ENCODE measurements around the gene BIRC5.

Gene BIRC5

GRCh38 chr17:78268951-78269905, 55.2 kb downstream of the BIRC5 start:
- Histone ChIP-seq H3K36me3 (ENCODE audit: control insufficient read depth, low read length) (no peaks in the 10 kb centered on the region), H3K4me3 (ENCODE audit: low read length) (no peak overlapping the region), H3K4me1 (ENCODE audit: control insufficient read depth, low read length) (peaks cover 17% of the 10 kb centered on the region), H3K4me2 (ENCODE audit: low read length) (no peak overlapping the region), H3K9me2 (replicated peaks; ENCODE audit: control insufficient read depth, low read length) (no peaks in the 10 kb centered on the region), H3K79me2 (ENCODE audit: control insufficient read depth, low read length) (no peaks in the 10 kb centered on the region), H3K27ac (ENCODE audit: low read depth, low read length) (no peak overlapping the region), H3F3A (ENCODE audit: control insufficient read depth, insufficient read depth) (peaks cover 7% of the 10 kb centered on the region; the same call in 1 of the 2 replicates), H4K20me1 (ENCODE audit: control insufficient read depth, insufficient read depth, low read depth, low read length) (no peaks in the 10 kb centered on the region), H3K27me3 (ENCODE audit: control insufficient read depth, low read length) (peaks cover 10% of the 10 kb centered on the region; the same call in 1 of the 2 replicates), H3K9me3 (ENCODE audit: control insufficient read depth, insufficient read depth, low read length) (no peaks in the 10 kb centered on the region)
- TF ChIP-seq CTCF (IDR thresholded peaks at IDR 0.05; ENCODE audit: low read depth, low read length, poor library complexity, severe bottlenecking) (no peak), EZH2phosphoT487 (IDR thresholded peaks at IDR 0.05; ENCODE audit: borderline replicate concordance, low read length) (no peak)

DNA sequence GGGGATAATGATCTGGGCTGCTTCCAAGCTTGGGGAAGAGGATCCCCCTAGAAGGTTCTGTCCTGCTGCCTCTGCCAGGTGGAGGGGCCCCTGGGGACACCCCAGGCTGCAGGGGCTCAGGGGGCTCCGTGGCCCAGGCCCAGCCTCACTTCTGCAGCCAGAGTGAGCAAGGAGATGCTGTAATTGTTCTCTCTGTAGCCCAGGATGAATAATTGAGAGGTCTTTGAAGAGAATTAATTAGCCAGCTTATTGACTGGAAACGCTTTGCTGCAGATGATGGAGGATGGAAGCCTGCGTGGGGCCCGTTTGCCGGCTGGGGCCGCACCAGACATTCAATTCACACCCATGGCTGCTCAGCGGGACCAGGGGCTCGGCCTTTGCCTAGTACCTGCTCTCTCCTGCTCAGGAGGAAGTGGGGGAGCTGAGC, 55.9 kb downstream of the BIRC5 start:
- Histone ChIP-seq H3K79me2 (ENCODE audit: control insufficient read depth, low read length) (no peaks in the 10 kb centered on the region), H3K4me2 (ENCODE audit: low read length) (no peak overlapping the region), H3K9me3 (ENCODE audit: control insufficient read depth, insufficient read depth, low read length) (no peaks in the 10 kb centered on the region), H3K4me3 (ENCODE audit: low read length) (no peak overlapping the region), H3F3A (ENCODE audit: control insufficient read depth, insufficient read depth) (peaks cover 2% of the 10 kb centered on the region; the same call in 1 of the 2 replicates), H3K27me3 (ENCODE audit: control insufficient read depth, low read length) (peaks cover 10% of the 10 kb centered on the region; the same call in 1 of the 2 replicates), H3K27ac (ENCODE audit: low read depth, low read length) (no peak overlapping the region), H3K36me3 (ENCODE audit: control insufficient read depth, low read length) (no peaks in the 10 kb centered on the region), H3K4me1 (ENCODE audit: control insufficient read depth, low read length) (peaks cover 17% of the 10 kb centered on the region), H4K20me1 (ENCODE audit: control insufficient read depth, insufficient read depth, low read depth, low read length) (no peaks in the 10 kb centered on the region), H3K9me2 (replicated peaks; ENCODE audit: control insufficient read depth, low read length) (no peaks in the 10 kb centered on the region)
- TF ChIP-seq CTCF (IDR thresholded peaks at IDR 0.05; ENCODE audit: low read depth, low read length, poor library complexity, severe bottlenecking), result no peak
- no peak for TF ChIP-seq EZH2phosphoT487 (IDR thresholded peaks at IDR 0.05; ENCODE audit: borderline replicate concordance, low read length)

DNA sequence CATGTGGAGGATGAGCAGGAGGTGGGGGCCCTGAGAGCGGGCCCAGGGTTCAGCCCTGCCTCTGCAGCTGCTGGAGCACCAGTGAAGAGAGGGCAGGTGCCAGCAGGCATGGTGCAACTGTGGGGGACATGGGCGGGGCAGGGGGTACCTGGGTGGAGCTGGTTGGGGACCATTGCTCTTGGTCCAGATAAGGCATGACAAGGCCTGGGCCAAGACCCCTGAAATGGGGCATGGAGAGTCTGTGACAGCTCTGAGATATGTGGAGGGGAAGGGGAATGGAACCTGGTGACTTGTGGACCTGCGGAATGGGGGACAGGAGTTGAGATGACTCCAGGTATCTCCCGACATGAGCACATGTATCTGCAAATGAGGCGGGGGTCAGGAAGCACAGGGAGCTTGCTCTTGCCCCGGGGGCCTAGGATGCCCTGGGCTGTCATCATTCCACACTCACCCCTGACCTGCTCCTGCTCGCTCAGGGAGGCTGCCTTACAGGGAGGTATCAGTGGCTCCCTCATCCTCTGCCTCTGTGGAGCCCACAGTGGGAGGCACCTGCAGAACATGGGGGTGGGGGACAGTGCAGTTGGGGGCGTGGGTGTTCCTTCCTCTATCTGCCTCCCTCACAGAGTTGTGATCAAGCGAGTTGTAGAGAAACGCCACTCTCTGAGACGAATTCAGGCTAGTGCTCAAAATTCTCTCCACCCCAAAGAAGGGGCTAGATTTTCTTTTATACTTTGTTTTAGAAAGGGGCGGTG, 57.5 kb downstream of the BIRC5 start:
- Histone ChIP-seq H3K4me2 (ENCODE audit: low read length) (no peak overlapping the region), H3K79me2 (ENCODE audit: control insufficient read depth, low read length) (no peaks in the 10 kb centered on the region), H3K27ac (ENCODE audit: low read depth, low read length) (no peak overlapping the region), H3K4me1 (ENCODE audit: control insufficient read depth, low read length) (peaks cover 33% of the 10 kb centered on the region), H3K27me3 (ENCODE audit: control insufficient read depth, low read length) (peaks cover 10% of the 10 kb centered on the region; the same call in 1 of the 2 replicates), H3K9me3 (ENCODE audit: control insufficient read depth, insufficient read depth, low read length) (no peaks in the 10 kb centered on the region; the same call in 1 of the 2 replicates), H3K4me3 (ENCODE audit: low read length) (no peak overlapping the region), H3K36me3 (ENCODE audit: control insufficient read depth, low read length) (no peaks in the 10 kb centered on the region), H3F3A (ENCODE audit: control insufficient read depth, insufficient read depth) (peaks cover 11% of the 10 kb centered on the region), H3K9me2 (replicated peaks; ENCODE audit: control insufficient read depth, low read length) (no peaks in the 10 kb centered on the region), H4K20me1 (ENCODE audit: control insufficient read depth, insufficient read depth, low read depth, low read length) (no peaks in the 10 kb centered on the region)
- TF ChIP-seq CTCF (IDR thresholded peaks at IDR 0.05; ENCODE audit: low read depth, low read length, poor library complexity, severe bottlenecking) (no peak), EZH2phosphoT487 (IDR thresholded peaks at IDR 0.05; ENCODE audit: borderline replicate concordance, low read length) (no peak)
